ENCODE results near the gene KCNJ10.

KCNJ10 gene

GRCh38 chr1:160032165-160032820 lies 37.7 kb downstream of the KCNJ10 start:
- peaks cover 34% of the 10 kb centered on the region for H3K4me1 ChIP-seq (ENCODE audit: insufficient read depth, low read length, poor library complexity, severe bottlenecking)
- peak overlapping the region; percentile 84 for H3K4me2 ChIP-seq (ENCODE audit: low read depth, low read length, poor library complexity, severe bottlenecking)
- no peak for TF ChIP-seq CTCF (conservative IDR thresholded peaks at IDR 0.05; ENCODE audit: low read length)
- no peak for TF ChIP-seq EZH2phosphoT487 (IDR thresholded peaks at IDR 0.05; ENCODE audit: borderline replicate concordance)
- no peaks in the 10 kb centered on the region for H3K27me3 ChIP-seq (ENCODE audit: insufficient read depth, low read length, poor library complexity, severe bottlenecking)
- H3F3A ChIP-seq (ENCODE audit: low read depth) = no peaks in the 10 kb centered on the region
- peaks cover 14% of the 10 kb centered on the region for H4K20me1 ChIP-seq (ENCODE audit: insufficient read depth, low read length, poor library complexity, severe bottlenecking)
- H3K9me3 ChIP-seq (ENCODE audit: insufficient read depth, low read depth, low read length) = no peaks in the 10 kb centered on the region
- no peaks in the 10 kb centered on the region for H3K9me2 ChIP-seq (replicated peaks; ENCODE audit: low read depth, low read length)
- H3K4me3 ChIP-seq (ENCODE audit: low read length, poor library complexity, severe bottlenecking) = peak overlapping the region; percentile 82
- no peaks in the 10 kb centered on the region for H3K36me3 ChIP-seq (ENCODE audit: insufficient read depth, low read length)
- peak overlapping the region; percentile 83 for H2AFZ ChIP-seq (ENCODE audit: low read length)
- peak overlapping the region; percentile 82 for H3K9ac ChIP-seq (ENCODE audit: low read depth, low read length, poor library complexity, severe bottlenecking)
- peaks cover 31% of the 10 kb centered on the region for H3K79me2 ChIP-seq (ENCODE audit: insufficient read depth, low read length)

- no peaks in the 10 kb centered on the region for H3F3A ChIP-seq (ENCODE audit: low read depth)
- H3K4me3 ChIP-seq (ENCODE audit: low read length, poor library complexity, severe bottlenecking) = peak within 1 kb of the TSS; percentile 82
- peaks cover 34% of the 10 kb centered on the region for H3K4me1 ChIP-seq (ENCODE audit: insufficient read depth, low read length, poor library complexity, severe bottlenecking)
- no peaks in the 10 kb centered on the region for H3K9me3 ChIP-seq (ENCODE audit: insufficient read depth, low read depth, low read length)
- peak within 1 kb of the TSS; percentile 83 for H2AFZ ChIP-seq (ENCODE audit: low read length)
- peak within 1 kb of the TSS; percentile 82 for H3K9ac ChIP-seq (ENCODE audit: low read depth, low read length, poor library complexity, severe bottlenecking)
- H3K27me3 ChIP-seq (ENCODE audit: insufficient read depth, low read length, poor library complexity, severe bottlenecking) = no peaks in the 10 kb centered on the region
- TF ChIP-seq CTCF (conservative IDR thresholded peaks at IDR 0.05; ENCODE audit: low read length) = no peak
- no peak for TF ChIP-seq EZH2phosphoT487 (IDR thresholded peaks at IDR 0.05; ENCODE audit: borderline replicate concordance)
- H3K79me2 ChIP-seq (ENCODE audit: insufficient read depth, low read length) = peaks cover 31% of the 10 kb centered on the region
- H3K36me3 ChIP-seq (ENCODE audit: insufficient read depth, low read length) = no peaks in the 10 kb centered on the region
- H3K4me2 ChIP-seq (ENCODE audit: low read depth, low read length, poor library complexity, severe bottlenecking) = peak within 1 kb of the TSS; percentile 84
- H3K9me2 ChIP-seq (replicated peaks; ENCODE audit: low read depth, low read length) = no peaks in the 10 kb centered on the region
- peaks cover 14% of the 10 kb centered on the region for H4K20me1 ChIP-seq (ENCODE audit: insufficient read depth, low read length, poor library complexity, severe bottlenecking)
Observed at GRCh38 chr1:160031365-160032164, 38.4 kb downstream of the KCNJ10 start, which contains the start of gene PIGM. PIGM (minus strand) TSS chr1:160031990; CDS start chr1:160031739, 251 bp downstream.

DNA sequence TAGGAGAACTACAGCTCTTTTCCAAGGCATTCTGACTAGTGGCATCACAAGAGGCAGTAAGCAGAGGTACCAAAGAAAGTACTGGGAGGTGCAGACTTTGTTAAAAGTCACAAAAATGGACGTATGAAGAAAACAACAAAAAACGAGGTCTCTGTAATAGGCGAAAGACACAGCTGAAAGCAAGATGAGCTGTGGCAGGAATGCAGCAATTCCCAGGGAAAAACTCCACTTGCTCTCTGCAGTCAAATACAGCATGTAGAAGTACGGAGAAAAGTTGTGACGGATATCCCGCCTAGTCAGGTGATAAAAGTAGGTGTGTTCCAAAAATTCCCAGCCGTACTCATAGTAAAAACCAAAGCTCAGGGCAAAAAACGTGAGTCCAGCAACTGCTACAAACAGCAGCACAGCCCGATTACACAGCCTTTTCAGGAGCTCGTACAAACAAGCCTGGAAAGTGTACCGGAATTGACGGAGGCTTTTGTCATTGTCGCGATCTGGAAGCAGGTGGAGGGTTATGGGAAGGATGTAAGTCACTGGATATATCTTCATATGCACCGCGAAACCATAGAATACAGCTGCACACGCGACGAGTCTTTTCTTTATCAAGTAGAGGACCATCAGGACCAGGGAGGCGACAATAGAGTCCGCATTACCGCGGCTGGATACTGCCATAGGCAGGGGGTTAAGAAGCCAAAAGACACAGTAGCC lies 39.1 kb downstream of the KCNJ10 start:
- peaks cover 31% of the 10 kb centered on the region for H3K79me2 ChIP-seq (ENCODE audit: insufficient read depth, low read length)
- no peaks in the 10 kb centered on the region for H3K36me3 ChIP-seq (ENCODE audit: insufficient read depth, low read length)
- peak overlapping the region; percentile 82 for H3K4me3 ChIP-seq (ENCODE audit: low read length, poor library complexity, severe bottlenecking)
- peak overlapping the region; percentile 83 for H3K4me2 ChIP-seq (ENCODE audit: low read depth, low read length, poor library complexity, severe bottlenecking)
- H3K9me3 ChIP-seq (ENCODE audit: insufficient read depth, low read depth, low read length) = no peaks in the 10 kb centered on the region
- peaks cover 14% of the 10 kb centered on the region for H4K20me1 ChIP-seq (ENCODE audit: insufficient read depth, low read length, poor library complexity, severe bottlenecking)
- no peaks in the 10 kb centered on the region for H3K27me3 ChIP-seq (ENCODE audit: insufficient read depth, low read length, poor library complexity, severe bottlenecking)
- no peaks in the 10 kb centered on the region for H3K9me2 ChIP-seq (replicated peaks; ENCODE audit: low read depth, low read length)
- TF ChIP-seq EZH2phosphoT487 (IDR thresholded peaks at IDR 0.05; ENCODE audit: borderline replicate concordance) = no peak
- no peak for TF ChIP-seq CTCF (conservative IDR thresholded peaks at IDR 0.05; ENCODE audit: low read length)
- no peaks in the 10 kb centered on the region for H3F3A ChIP-seq (ENCODE audit: low read depth)
- H2AFZ ChIP-seq (ENCODE audit: low read length) = peak overlapping the region; percentile 64
- H3K4me1 ChIP-seq (ENCODE audit: insufficient read depth, low read length, poor library complexity, severe bottlenecking) = peaks cover 34% of the 10 kb centered on the region
- H3K9ac ChIP-seq (ENCODE audit: low read depth, low read length, poor library complexity, severe bottlenecking) = peak overlapping the region; percentile 82
